OCI-LY1 (cell line): ENCODE data around the gene RALGPS2.
A peak's percentile ranks its signal among the peaks of the same experiment; 100 is the strongest.

Source experiments
- H2AFZ ChIP-seq: fragments of 200-600 bp; sonication (generic), shearing (Covaris generic); 2 replicates; pipeline ENCODE4 v1.6.0; 2014; ENCODE audit warnings: antibody characterized with exemption, mild to moderate bottlenecking, low read length
- H3F3A ChIP-seq: fragments of 200-600 bp; sonication (generic), shearing (Covaris generic); 2 replicates; pipeline ENCODE4 v1.6.0; 2014; ENCODE audit warnings: mild to moderate bottlenecking, antibody characterized with exemption, low read length, moderate library complexity; ENCODE audit not compliant: insufficient read depth
- H3K27ac ChIP-seq: fragments of 200-600 bp; sonication (generic); 2 replicates; pipeline ENCODE4 v1.5.1; 2014; ENCODE audit warnings: low read length, mixed run types, mild to moderate bottlenecking, low read depth; ENCODE audit not compliant: poor library complexity, severe bottlenecking
- H3K27me3 ChIP-seq: fragments of 200-600 bp; sonication (generic); 2 replicates; pipeline ENCODE4 v1.6.0; 2014; ENCODE audit warnings: antibody characterized with exemption, mild to moderate bottlenecking, low read length, moderate library complexity; ENCODE audit not compliant: insufficient read depth
- H3K36me3 ChIP-seq: fragments of 200-600 bp; sonication (generic); 2 replicates; pipeline ENCODE4 v1.6.1; 2014; ENCODE audit warnings: mild to moderate bottlenecking, antibody characterized with exemption, low read length, moderate library complexity, mixed read lengths; ENCODE audit not compliant: insufficient read depth
- H3K4me1 ChIP-seq: fragments of 200-600 bp; sonication (generic); 2 replicates; pipeline ENCODE4 v1.5.1; 2014; ENCODE audit warnings: mild to moderate bottlenecking, low read length, moderate library complexity; ENCODE audit not compliant: insufficient read depth, severe bottlenecking
- H3K4me2 ChIP-seq: fragments of 200-600 bp; sonication (generic), shearing (Covaris generic); 2 replicates; pipeline ENCODE4 v1.6.1; 2014; ENCODE audit warnings: low read length
- H3K4me3 ChIP-seq: fragments of 200-600 bp; sonication (generic); 2 replicates; pipeline ENCODE4 v1.5.1; 2014; ENCODE audit warnings: low read length, low read depth, mild to moderate bottlenecking, mixed read lengths; ENCODE audit not compliant: poor library complexity, severe bottlenecking
- H3K79me2 ChIP-seq: fragments of 200-600 bp; shearing (Covaris generic); 2 replicates; pipeline ENCODE4 v1.6.1; 2016; ENCODE audit warnings: mixed run types, low read length, mixed read lengths; ENCODE audit not compliant: insufficient read depth
- H3K9ac ChIP-seq: fragments of 200-600 bp; sonication (generic), shearing (Covaris generic); 2 replicates; pipeline ENCODE4 v1.6.1; 2014; ENCODE audit warnings: mild to moderate bottlenecking, low read length, mixed read lengths
- H3K9me2 ChIP-seq: fragments of 200-600 bp; sonication (generic), shearing (Covaris generic); 2 replicates; pipeline ENCODE4 v1.6.1; 2014; ENCODE audit warnings: low read depth, mild to moderate bottlenecking, low read length, mixed read lengths
- H3K9me3 ChIP-seq: fragments of 200-600 bp; shearing (Covaris generic); 2 replicates; pipeline ENCODE4 v1.6.1; 2014; ENCODE audit warnings: low read length, mixed read lengths
- H4K20me1 ChIP-seq: fragments of 200-600 bp; sonication (generic), shearing (Covaris generic); 2 replicates; pipeline ENCODE4 v1.6.0; 2016; ENCODE audit warnings: mild to moderate bottlenecking, low read length; ENCODE audit not compliant: insufficient read depth
- EZH2 ChIP-seq: fragments of 200-600 bp; sonication (generic), shearing (Covaris generic); IDR thresholded peaks from 2 replicates; pipeline ENCODE4 v1.8.0; 2017; ENCODE audit warnings: borderline replicate concordance, mixed run types, mild to moderate bottlenecking, antibody characterized with exemption, low read length, moderate library complexity, mixed read lengths
- TF ChIP-seq, protein P1 (sequence below): fragments of 200-600 bp; sonication (generic), shearing (Covaris generic); IDR thresholded peaks from 2 replicates; pipeline ENCODE4 v1.5.1; 2017; ENCODE audit warnings: mild to moderate bottlenecking, antibody characterized with exemption, low read length, moderate library complexity, mixed read lengths

The RALGPS2 gene

DNA sequence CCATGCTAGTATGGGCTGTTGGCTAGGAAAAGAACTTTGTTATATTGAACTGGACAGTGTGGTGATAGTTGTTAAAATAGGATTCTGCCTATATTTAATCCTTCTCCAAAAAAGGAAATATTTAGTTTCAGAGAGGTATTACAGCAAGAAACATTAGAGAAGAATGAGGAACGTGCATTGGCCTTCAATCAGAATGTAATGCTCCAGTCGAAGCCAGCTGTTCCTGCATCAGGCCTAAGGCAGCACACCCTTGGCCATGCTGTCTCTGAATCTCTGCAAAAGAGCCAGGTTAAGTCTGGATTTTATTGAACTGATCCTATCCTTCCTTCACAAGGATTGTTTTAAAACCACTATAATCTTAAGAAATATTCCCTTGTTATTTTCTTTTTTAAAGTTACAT lies 35.3 kb upstream of the RALGPS2 start:
- Histone ChIP-seq H3K27ac (no peak overlapping the region), H3K79me2 (peaks cover 31% of the 10 kb centered on the region), H3K36me3 (peaks cover 57% of the 10 kb centered on the region), H3K9ac (no peak overlapping the region), H3K27me3 (no peaks in the 10 kb centered on the region), H3K4me2 (no peak overlapping the region), H3K9me3 (no peaks in the 10 kb centered on the region), H4K20me1 (no peaks in the 10 kb centered on the region), H3K4me1 (peaks cover 35% of the 10 kb centered on the region), H3K9me2 (no peaks in the 10 kb centered on the region), H3F3A (no peaks in the 10 kb centered on the region), H3K4me3 (no peak overlapping the region), H2AFZ (no peak overlapping the region)
- TF ChIP-seq EZH2: no peak
- TF ChIP-seq, protein P1, sequence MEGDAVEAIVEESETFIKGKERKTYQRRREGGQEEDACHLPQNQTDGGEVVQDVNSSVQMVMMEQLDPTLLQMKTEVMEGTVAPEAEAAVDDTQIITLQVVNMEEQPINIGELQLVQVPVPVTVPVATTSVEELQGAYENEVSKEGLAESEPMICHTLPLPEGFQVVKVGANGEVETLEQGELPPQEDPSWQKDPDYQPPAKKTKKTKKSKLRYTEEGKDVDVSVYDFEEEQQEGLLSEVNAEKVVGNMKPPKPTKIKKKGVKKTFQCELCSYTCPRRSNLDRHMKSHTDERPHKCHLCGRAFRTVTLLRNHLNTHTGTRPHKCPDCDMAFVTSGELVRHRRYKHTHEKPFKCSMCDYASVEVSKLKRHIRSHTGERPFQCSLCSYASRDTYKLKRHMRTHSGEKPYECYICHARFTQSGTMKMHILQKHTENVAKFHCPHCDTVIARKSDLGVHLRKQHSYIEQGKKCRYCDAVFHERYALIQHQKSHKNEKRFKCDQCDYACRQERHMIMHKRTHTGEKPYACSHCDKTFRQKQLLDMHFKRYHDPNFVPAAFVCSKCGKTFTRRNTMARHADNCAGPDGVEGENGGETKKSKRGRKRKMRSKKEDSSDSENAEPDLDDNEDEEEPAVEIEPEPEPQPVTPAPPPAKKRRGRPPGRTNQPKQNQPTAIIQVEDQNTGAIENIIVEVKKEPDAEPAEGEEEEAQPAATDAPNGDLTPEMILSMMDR: no peak

DNA sequence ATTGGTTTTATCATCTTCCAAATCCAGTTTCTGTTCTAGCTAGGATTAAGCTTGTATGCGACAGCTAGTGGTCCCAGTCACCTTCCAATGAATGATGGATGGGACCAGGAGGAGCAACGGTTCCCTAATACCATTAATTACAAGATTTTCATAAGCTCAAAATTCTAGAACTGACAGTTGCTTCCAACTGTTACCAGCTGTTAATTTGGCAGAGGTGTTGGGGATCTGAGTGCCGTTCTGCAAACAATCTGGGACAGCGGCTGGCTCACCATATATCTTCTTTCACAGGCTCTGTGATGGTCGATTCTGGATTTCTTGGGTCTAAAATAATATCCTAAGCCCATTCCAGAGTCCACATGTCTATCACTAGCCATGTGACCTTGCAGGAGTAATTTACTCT lies 34.5 kb upstream of the RALGPS2 start:
- Histone ChIP-seq H4K20me1 (no peaks in the 10 kb centered on the region), H3K27ac (no peak overlapping the region), H2AFZ (no peak overlapping the region), H3K4me1 (peaks cover 28% of the 10 kb centered on the region), H3K79me2 (peaks cover 29% of the 10 kb centered on the region), H3K9me3 (no peaks in the 10 kb centered on the region), H3K4me2 (no peak overlapping the region), H3K9me2 (no peaks in the 10 kb centered on the region), H3K9ac (no peak overlapping the region), H3K27me3 (no peaks in the 10 kb centered on the region), H3K36me3 (peaks cover 52% of the 10 kb centered on the region), H3F3A (no peaks in the 10 kb centered on the region), H3K4me3 (no peak overlapping the region)
- TF ChIP-seq, protein P1: no peak
- no peak for TF ChIP-seq EZH2

DNA sequence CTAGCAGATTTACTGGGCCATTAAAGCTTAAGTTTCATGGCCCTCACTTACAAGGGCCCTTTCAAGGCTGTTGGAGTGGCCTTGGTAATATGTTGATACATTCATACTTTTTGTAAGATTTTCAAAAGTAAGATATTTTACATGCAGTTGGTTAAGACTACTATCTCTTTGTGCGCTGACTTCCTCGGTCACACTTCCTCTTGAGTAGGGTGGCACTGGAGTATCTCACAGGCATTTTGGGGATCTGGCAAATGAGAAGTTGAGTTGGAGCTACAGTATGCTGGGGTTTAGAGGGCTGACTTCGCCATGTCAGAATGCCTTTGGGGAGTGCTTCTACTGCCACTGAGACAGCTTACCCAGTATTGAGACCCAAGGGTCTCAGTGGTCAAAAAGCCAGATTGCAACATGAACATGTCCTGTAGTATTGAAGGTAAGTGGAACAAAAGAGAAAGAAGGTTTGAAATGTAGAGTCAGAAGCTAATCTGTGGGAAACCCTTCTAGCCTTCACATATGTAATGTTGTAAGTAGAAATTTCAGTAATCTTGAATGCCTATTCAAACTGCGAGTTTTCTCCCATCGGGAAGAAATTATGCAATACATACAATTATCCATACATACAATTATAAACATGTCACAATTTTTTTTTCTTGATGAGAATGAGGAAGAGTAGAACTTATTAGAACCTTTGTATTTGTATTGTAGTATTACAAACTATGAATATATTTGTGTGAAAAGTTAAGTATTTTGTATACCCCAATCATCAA lies 32.3 kb upstream of the RALGPS2 start:
- no peak overlapping the region for H3K9ac ChIP-seq
- 0 out of 2 replicates have a peak, but pooled peaks cover 5% of the 10 kb centered on the region for H3F3A ChIP-seq
- H3K79me2 ChIP-seq: peaks cover 22% of the 10 kb centered on the region
- no peak overlapping the region for H3K4me2 ChIP-seq
- H3K9me3 ChIP-seq: no peaks in the 10 kb centered on the region
- peaks cover 17% of the 10 kb centered on the region for H3K4me1 ChIP-seq
- H3K36me3 ChIP-seq: peaks cover 42% of the 10 kb centered on the region
- H4K20me1 ChIP-seq: no peaks in the 10 kb centered on the region
- H3K27me3 ChIP-seq: no peaks in the 10 kb centered on the region
- H2AFZ ChIP-seq: no peak overlapping the region
- H3K27ac ChIP-seq: peak overlapping the region; percentile 42
- TF ChIP-seq, protein P1: no peak
- TF ChIP-seq EZH2: no peak
- no peaks in the 10 kb centered on the region for H3K9me2 ChIP-seq
- no peak overlapping the region for H3K4me3 ChIP-seq
